Hematopoietic multipotent progenitor cell treated with erythropoietin and hydrocortisone succinate and interleukin-3 and kit ligand, for 15 days (in vitro differentiated cells): ENCODE measurements around the gene MEI4.
"Not testable (repeated sequence)": the region's sequence is repeated elsewhere in the genome, so short reads cannot be mapped to it uniquely, and the experiment has no call there.

Experiments used
- DNase-seq: peaks from one replicate; pipeline ENCODE4 v3.0.0-alpha.2; 2015; ENCODE audit warnings: low spot score

The MEI4 gene

GRCh38 chr6:77815531-77815930 lies 162.7 kb downstream of the MEI4 start:
- DNase-seq: no peak

- no peak for DNase-seq
These were observed 164.0 kb downstream of the MEI4 start for GRCh38 chr6:77816766-77817270.

GRCh38 chr6:77822265-77822664 lies 169.4 kb downstream of the MEI4 start:
- DNase-seq: no peak

- DNase-seq: no peak
These were observed 172.4 kb downstream of the MEI4 start for GRCh38 chr6:77825204-77825603.

GRCh38 chr6:77829736-77830135 lies 176.9 kb downstream of the MEI4 start:
- DNase-seq: no peak

GRCh38 chr6:77833749-77834148 lies 180.9 kb downstream of the MEI4 start:
- DNase-seq: not testable (repeated sequence)

- no peak for DNase-seq
These were observed 181.8 kb downstream of the MEI4 start for GRCh38 chr6:77834591-77834996.

- DNase-seq: no peak
These were observed 184.4 kb downstream of the MEI4 start for GRCh38 chr6:77837034-77837784.

- DNase-seq: no peak
These were observed 186.5 kb downstream of the MEI4 start for GRCh38 chr6:77839292-77839691.

- DNase-seq: no peak
These were observed 192.0 kb downstream of the MEI4 start for GRCh38 chr6:77844822-77845221.

GRCh38 chr6:77853401-77853800 lies 200.6 kb downstream of the MEI4 start:
- no peak for DNase-seq

- DNase-seq: no peak
These were observed 203.6 kb downstream of the MEI4 start for GRCh38 chr6:77856391-77856790.

- no peak for DNase-seq
These were observed 204.6 kb downstream of the MEI4 start for GRCh38 chr6:77857421-77857820.

GRCh38 chr6:77876300-77876699 lies 223.5 kb downstream of the MEI4 start:
- no peak for DNase-seq

GRCh38 chr6:77879527-77879926 lies 226.7 kb downstream of the MEI4 start:
- DNase-seq: no peak

- DNase-seq: no peak
These were observed 227.7 kb downstream of the MEI4 start for GRCh38 chr6:77880501-77880900.

GRCh38 chr6:77883851-77884250 lies 231.0 kb downstream of the MEI4 start:
- no peak for DNase-seq

- DNase-seq: no peak
These were observed 240.6 kb downstream of the MEI4 start for GRCh38 chr6:77893391-77893790.

GRCh38 chr6:77906070-77906469 lies 253.2 kb downstream of the MEI4 start:
- DNase-seq: no peak

GRCh38 chr6:77910826-77911225 lies 258.0 kb downstream of the MEI4 start:
- DNase-seq: no peak

- no peak for DNase-seq
These were observed 273.4 kb downstream of the MEI4 start for GRCh38 chr6:77926198-77926751.

- no peak for DNase-seq
These were observed 277.5 kb downstream of the MEI4 start for GRCh38 chr6:77930382-77930781.

- no peak for DNase-seq
These were observed 278.1 kb downstream of the MEI4 start for GRCh38 chr6:77930952-77931351.

- DNase-seq: no peak
These were observed 309.2 kb downstream of the MEI4 start for GRCh38 chr6:77962070-77962469.
